Loucy (cell line): ENCODE data around the gene HERC3.

ENCODE experiments used
- CTCF ChIP-seq: fragments of 200-600 bp; sonication (generic); conservative IDR thresholded peaks from 2 replicates; pipeline ENCODE4 v1.5.1; 2014; ENCODE audit warnings: mild to moderate bottlenecking, antibody characterized with exemption, low read length
- EZH2phosphoT487 ChIP-seq: fragments of 200-600 bp; IDR thresholded peaks from 2 replicates; pipeline ENCODE4 v1.6.1; 2018; ENCODE audit warnings: antibody characterized with exemption, mild to moderate bottlenecking, moderate library complexity, borderline replicate concordance

- TF ChIP-seq CTCF (no peak), EZH2phosphoT487 (no peak)
Observed at GRCh38 chr4:88613417-88613875, 21.2 kb downstream of the HERC3 start.
